GM12873 (cell line): ENCODE data around the gene KRT83.

Experiments
- TF ChIP-seq, protein P1 (sequence below): IDR thresholded peaks from 2 replicates; pipeline ENCODE4 v1.5.1; 2012; ENCODE audit warnings: low read depth, mild to moderate bottlenecking, moderate library complexity, low read length, control low read depth; ENCODE audit not compliant: insufficient read depth; ENCODE audit errors: missing control alignments

Gene KRT83

DNA sequence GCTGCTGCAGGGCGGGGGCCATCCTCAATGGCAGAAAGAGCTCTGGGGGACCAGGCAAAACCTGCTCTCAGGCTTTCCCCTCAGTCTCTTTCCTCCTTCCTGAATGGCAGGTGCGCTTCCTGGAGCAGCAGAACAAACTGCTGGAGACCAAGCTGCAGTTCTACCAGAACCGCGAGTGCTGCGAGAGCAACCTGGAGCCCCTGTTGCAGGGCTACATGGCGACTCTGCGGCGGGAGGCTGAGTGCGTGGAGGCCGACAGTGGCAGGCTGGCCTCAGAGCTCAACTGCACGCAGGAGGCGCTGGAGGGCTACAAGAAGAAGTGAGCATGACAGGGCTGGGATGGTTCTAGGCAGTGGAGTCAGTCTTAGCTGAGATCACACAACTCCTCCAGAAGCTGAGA is 22.9 kb upstream of the KRT83 start:
- TF ChIP-seq, protein P1, sequence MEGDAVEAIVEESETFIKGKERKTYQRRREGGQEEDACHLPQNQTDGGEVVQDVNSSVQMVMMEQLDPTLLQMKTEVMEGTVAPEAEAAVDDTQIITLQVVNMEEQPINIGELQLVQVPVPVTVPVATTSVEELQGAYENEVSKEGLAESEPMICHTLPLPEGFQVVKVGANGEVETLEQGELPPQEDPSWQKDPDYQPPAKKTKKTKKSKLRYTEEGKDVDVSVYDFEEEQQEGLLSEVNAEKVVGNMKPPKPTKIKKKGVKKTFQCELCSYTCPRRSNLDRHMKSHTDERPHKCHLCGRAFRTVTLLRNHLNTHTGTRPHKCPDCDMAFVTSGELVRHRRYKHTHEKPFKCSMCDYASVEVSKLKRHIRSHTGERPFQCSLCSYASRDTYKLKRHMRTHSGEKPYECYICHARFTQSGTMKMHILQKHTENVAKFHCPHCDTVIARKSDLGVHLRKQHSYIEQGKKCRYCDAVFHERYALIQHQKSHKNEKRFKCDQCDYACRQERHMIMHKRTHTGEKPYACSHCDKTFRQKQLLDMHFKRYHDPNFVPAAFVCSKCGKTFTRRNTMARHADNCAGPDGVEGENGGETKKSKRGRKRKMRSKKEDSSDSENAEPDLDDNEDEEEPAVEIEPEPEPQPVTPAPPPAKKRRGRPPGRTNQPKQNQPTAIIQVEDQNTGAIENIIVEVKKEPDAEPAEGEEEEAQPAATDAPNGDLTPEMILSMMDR, result no peak

DNA sequence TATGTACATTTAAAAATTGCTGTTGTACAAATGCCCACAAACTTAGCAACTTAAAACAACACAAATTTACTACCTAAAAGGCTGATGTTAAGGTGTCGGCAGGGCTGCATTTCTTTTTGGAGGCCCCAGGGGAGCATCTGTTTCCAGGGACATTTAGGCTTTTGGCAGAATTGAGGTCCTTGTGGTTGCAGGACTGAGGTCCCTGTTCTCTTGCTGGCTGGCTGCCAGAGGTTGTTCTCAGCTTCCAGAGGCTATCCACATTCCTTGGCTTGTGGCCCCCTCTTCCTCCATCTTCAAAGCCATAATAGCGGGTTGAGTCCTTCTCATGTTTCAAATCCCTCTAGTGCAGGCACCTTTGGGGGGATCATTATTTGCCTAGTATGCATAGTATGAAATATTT is 22.4 kb upstream of the KRT83 start:
- TF ChIP-seq, protein P1, result no peak

DNA sequence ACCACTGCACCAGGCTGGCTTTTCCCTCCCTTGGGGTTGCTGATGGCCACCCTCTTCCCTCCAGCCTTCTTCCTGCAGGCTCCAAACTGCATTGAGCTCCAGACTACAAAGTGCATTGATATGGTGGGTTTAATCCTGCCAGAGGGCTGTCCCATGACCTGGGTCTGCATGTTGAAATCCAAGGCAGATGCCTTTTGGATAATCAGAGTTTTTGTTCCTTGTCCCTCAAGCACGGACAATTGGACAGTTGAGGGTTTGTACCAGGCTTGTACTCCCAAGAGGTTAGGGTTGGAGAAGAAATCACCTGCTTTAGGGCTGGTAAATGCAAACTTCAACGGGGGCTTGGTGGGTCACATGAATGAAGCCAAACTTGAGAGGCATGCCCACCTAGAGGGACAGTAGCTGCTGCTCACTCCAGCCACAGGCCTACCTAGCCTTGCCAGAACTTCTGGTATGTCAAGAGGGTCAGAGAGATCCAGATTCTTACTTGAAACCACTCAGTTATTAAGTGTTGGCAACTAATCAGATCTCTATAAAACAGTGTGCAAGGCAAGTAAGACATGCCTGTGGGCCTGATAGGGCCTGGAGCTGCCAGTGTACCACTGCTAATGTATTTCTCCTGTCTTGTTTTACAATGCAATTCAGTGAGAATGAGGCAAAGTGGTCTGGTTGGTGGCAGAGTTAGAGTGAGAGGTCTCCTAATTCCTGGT is 21.7 kb upstream of the KRT83 start:
- TF ChIP-seq, protein P1, result no peak

DNA sequence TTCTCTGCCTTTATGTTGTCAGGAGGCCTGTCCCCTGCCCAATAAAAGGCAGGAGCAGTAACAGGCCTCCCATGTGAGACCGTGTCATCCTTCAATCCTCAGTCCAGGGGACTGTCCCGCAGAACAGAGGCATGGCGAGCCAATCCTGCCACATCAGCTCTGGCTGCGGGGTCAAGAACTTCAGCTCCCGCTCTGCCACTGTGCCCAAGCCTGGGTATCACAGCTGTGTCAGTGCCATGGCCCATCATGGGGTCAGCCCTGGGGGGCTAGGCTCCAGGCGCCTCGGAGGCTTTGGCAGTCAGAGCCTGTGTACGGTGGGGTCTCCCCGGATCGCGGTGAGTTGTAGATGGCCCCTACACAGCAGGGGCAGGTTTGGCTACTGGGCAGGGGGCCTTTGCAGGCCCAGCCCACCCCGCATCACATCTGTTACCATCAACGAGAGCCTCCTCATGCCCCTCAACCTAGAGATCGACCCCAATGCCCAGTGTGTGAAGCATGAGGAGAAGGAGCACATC is 19.9 kb upstream of the KRT83 start:
- TF ChIP-seq, protein P1, result no peak

DNA sequence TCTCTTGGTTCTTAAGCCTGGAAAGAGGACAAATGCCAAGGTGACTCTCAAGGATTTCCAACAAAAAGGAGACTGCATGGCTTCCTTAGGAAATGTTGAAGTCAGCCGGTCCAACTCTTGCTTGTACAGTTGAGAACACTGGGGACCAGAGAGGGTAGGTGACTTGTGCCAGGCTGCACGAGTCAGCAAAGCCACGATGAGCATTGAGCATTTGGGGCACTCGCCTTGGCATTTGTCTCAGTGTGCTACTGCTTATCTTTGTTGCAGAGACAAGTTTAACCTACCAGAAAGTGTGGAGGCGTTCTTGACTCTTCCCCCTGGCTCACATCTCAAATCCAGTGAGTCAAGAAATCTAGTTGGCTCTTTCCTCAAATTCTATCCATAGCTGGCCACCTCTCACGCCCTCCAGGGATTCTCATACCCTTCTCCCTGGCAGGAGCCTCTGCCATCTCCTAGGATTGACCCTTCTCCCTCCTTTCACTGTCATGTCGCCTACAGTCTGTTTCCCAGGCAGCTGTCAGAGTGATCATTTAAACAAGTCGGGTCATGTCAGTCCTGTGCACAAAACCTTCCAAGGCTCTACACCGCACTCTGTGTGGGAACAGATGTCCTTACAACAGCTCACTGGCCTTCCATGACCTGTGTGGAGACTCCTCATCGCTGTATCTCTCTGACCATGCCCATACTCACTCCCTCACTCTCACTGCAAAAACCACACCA is 17.2 kb upstream of the KRT83 start:
- TF ChIP-seq, protein P1, result no peak

DNA sequence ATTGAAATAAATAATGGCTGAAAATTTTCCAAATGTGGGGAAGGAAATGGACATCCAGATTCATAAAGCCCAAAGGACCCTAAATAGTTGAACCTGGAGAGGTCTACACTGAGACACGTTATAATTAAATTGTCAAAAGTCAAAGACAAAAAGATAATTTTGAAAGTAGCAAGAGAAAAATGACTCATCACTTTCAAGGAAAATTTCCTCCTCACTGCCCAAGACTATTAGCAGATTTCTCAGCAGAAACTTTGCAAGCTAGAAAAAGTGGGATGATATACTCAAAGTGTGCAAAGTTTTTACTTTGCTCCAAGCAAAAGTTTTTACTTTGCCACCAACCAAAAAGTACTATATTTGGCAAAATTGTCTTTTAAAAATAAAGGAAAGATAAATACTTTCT is 15.9 kb upstream of the KRT83 start:
- TF ChIP-seq, protein P1, result no peak

DNA sequence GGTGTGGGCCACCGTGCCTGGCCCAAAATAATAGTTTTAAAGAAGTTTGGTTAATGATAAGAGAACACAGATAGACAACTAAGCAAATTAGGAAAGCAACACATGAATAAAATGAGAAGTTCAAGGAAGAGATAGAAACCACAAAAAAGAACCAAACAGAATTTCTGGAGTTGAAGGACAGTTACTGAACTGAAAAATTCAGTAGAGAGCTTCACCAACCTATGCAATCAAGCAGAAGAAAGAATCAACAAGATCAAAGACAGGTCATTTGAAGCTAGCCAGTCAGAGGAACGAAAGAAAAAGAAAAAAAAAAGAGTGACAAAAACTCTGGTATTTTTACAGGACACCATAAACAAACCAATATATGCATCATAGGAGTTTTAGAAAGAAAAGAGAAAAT is 15.4 kb upstream of the KRT83 start:
- TF ChIP-seq, protein P1, result no peak
